GM23338 (cell line): ENCODE data around the gene TOGARAM1. TPM values are rescaled to one million over a fixed set of nuclear protein-coding genes. Genes with fewer than 3 reads are reported as not detected.

Experiments used
- ATAC-seq: fragments of 200-7000 bp; cut with Tn5 transposase; 3 replicates; pipeline ENCODE4 v1.9.1; 2020
- DNase-seq: peaks from one replicate; pipeline ENCODE4 v3.0.0-alpha.2; 2015; ENCODE audit warnings: low spot score
- H2AFZ ChIP-seq: fragments of 200-600 bp; sonication (generic); 2 replicates; pipeline ENCODE4 v1.8.0; 2016; ENCODE audit warnings: antibody characterized with exemption, mild to moderate bottlenecking, moderate library complexity
- H3F3A ChIP-seq: fragments of 200-600 bp; sonication (generic); replicated peaks from 2 replicates; pipeline ENCODE4 v1.8.0; 2017; ENCODE audit warnings: antibody characterized with exemption, mixed run types, low read depth
- H3K27ac ChIP-seq: fragments of 200-600 bp; sonication (generic); 2 replicates; pipeline ENCODE4 v1.6.1; 2016; ENCODE audit warnings: low read depth
- H3K27me3 ChIP-seq: fragments of 200-600 bp; sonication (generic); 2 replicates; pipeline ENCODE4 v1.8.0; 2016; ENCODE audit warnings: mild to moderate bottlenecking, mixed run types, moderate library complexity; ENCODE audit not compliant: insufficient read depth
- H3K36me3 ChIP-seq: fragments of 200-600 bp; sonication (generic); 2 replicates; pipeline ENCODE4 v1.8.0; 2016; ENCODE audit warnings: mild to moderate bottlenecking; ENCODE audit not compliant: insufficient read depth
- H3K4me1 ChIP-seq: fragments of 200-600 bp; sonication (generic); 2 replicates; pipeline ENCODE4 v1.8.0; 2016; ENCODE audit warnings: mild to moderate bottlenecking, moderate library complexity; ENCODE audit not compliant: insufficient read depth
- H3K4me2 ChIP-seq: fragments of 200-600 bp; sonication (generic); 2 replicates; pipeline ENCODE4 v1.7.1; 2017; ENCODE audit warnings: mixed run types
- H3K4me3 ChIP-seq: fragments of 200-600 bp; sonication (generic); 2 replicates; pipeline ENCODE4 v1.6.1; 2016; ENCODE audit warnings: mixed run types
- H3K79me2 ChIP-seq: fragments of 200-600 bp; sonication (generic); replicated peaks from 2 replicates; pipeline ENCODE4 v1.8.0; 2017; ENCODE audit warnings: mild to moderate bottlenecking; ENCODE audit not compliant: insufficient read depth
- H3K9me2 ChIP-seq: fragments of 200-600 bp; sonication (generic); 2 replicates; pipeline ENCODE4 v1.8.0; 2017; ENCODE audit not compliant: insufficient read depth
- H4K20me1 ChIP-seq: fragments of 200-600 bp; sonication (generic); replicated peaks from 2 replicates; pipeline ENCODE4 v1.8.0; 2017; ENCODE audit warnings: mild to moderate bottlenecking; ENCODE audit not compliant: insufficient read depth
- H3K27ac Mint-ChIP-seq: 2 replicates; pipeline ENCODE4 v1.8.0; 2020; ENCODE audit warnings: inconsistent platforms, mild to moderate bottlenecking, moderate library complexity, mixed read lengths
- H3K27me3 Mint-ChIP-seq: 3 replicates; pipeline ENCODE4 v1.8.0; 2022; ENCODE audit warnings: low read depth, mild to moderate bottlenecking, moderate library complexity, mixed read lengths, inconsistent platforms; ENCODE audit not compliant: insufficient read depth, poor library complexity
- H3K36me3 Mint-ChIP-seq: 3 replicates; pipeline ENCODE4 v1.8.0; 2021; ENCODE audit warnings: low read depth, mild to moderate bottlenecking, inconsistent platforms, moderate library complexity, mixed read lengths
- H3K4me1 Mint-ChIP-seq: 3 replicates; pipeline ENCODE4 v1.8.0; 2020; ENCODE audit warnings: mild to moderate bottlenecking, inconsistent platforms, mixed read lengths
- H3K4me3 Mint-ChIP-seq: 3 replicates; pipeline ENCODE4 v1.8.0; 2021; ENCODE audit warnings: moderate library complexity, mild to moderate bottlenecking, inconsistent platforms, mixed read lengths
- H3K9me3 Mint-ChIP-seq: 3 replicates; pipeline ENCODE4 v1.8.0; 2020; ENCODE audit warnings: moderate library complexity, mild to moderate bottlenecking, inconsistent platforms, mixed read lengths
- CREB1 ChIP-seq: fragments of 250-450 bp; sonication (Bioruptor Pico); IDR thresholded peaks from 2 replicates; pipeline ENCODE4 v1.5.0; 2020; ENCODE audit warnings: low read depth, mild to moderate bottlenecking, moderate library complexity
- CTCF ChIP-seq, 2 experiments: fragments of 200-600 bp in 1 of 2; sonication (generic) in 1 of 2; conservative IDR thresholded peaks; 2 replicates each; pipeline versions ENCODE4 v1.5.1 to v1.6.1; 2016 to 2017; ENCODE audit warnings: antibody characterized with exemption in 2 of 2, low read depth in 2 of 2, mild to moderate bottlenecking in 2 of 2, moderate library complexity in 1 of 2
- ETS1 ChIP-seq: IDR thresholded peaks from 2 replicates; pipeline ENCODE4 v1.6.1; 2016; ENCODE audit warnings: antibody characterized with exemption
- EZH2 ChIP-seq: fragments of 200-600 bp; sonication (generic); IDR thresholded peaks from one replicate; pipeline ENCODE4 v1.8.0; 2017; ENCODE audit warnings: antibody characterized with exemption, mild to moderate bottlenecking, low read depth; ENCODE audit not compliant: unreplicated experiment
- EZH2phosphoT487 ChIP-seq: fragments of 200-600 bp; sonication (generic); IDR thresholded peaks from one replicate; pipeline ENCODE4 v1.8.1; 2018; ENCODE audit warnings: antibody characterized with exemption; ENCODE audit not compliant: unreplicated experiment
- JUNB ChIP-seq: IDR thresholded peaks from one replicate; pipeline ENCODE4 v1.6.1; 2016; ENCODE audit warnings: antibody characterized with exemption; ENCODE audit not compliant: unreplicated experiment
- NANOG ChIP-seq: IDR thresholded peaks from 2 replicates; pipeline ENCODE4 v1.6.1; 2016; ENCODE audit warnings: antibody characterized with exemption, borderline replicate concordance
- POLR2AphosphoS5 ChIP-seq: IDR thresholded peaks from 2 replicates; pipeline ENCODE4 v1.6.1; 2016; ENCODE audit warnings: antibody characterized with exemption, low read depth
- REST ChIP-seq: IDR thresholded peaks from one replicate; pipeline ENCODE4 v1.6.1; 2018; ENCODE audit warnings: antibody characterized with exemption; ENCODE audit not compliant: unreplicated experiment
- STAT1 ChIP-seq: IDR thresholded peaks from one replicate; pipeline ENCODE4 v1.6.1; 2016; ENCODE audit warnings: antibody characterized with exemption; ENCODE audit not compliant: unreplicated experiment
- ZNF114 ChIP-seq: fragments of 250-450 bp; sonication (Bioruptor Pico); IDR thresholded peaks from 2 replicates; pipeline ENCODE4 v1.5.0; 2020; ENCODE audit warnings: mild to moderate bottlenecking, moderate library complexity
- ZNF331 ChIP-seq: fragments of 250-450 bp; sonication (Bioruptor Pico); IDR thresholded peaks from 2 replicates; pipeline ENCODE4 v1.5.0; 2020; ENCODE audit warnings: low read depth, mild to moderate bottlenecking, moderate library complexity
- ZNF462 ChIP-seq: fragments of 250-450 bp; sonication (Bioruptor Pico); IDR thresholded peaks from 2 replicates; pipeline ENCODE4 v1.5.0; 2020; ENCODE audit warnings: mild to moderate bottlenecking, moderate library complexity
- polyA plus RNA-seq: library from polyadenylated mRNA; unstranded; fragments of >200 nt; fragmentation: Nextera tagmentation; extraction: Ambion mirVana; gene quantifications from 2 replicates; pipeline ENCODE4 v1.2.1, GENCODE V29; 2016
- total RNA-seq: library from RNA; depleted of rRNA; stranded (reverse); fragments of >200 nt; shearing (Covaris generic); gene quantifications from 2 replicates; pipeline ENCODE4 v1.2.3, GENCODE V29; 2014

Gene TOGARAM1
- total and polyA plus RNA-seq, 2 experiments from 2014 or later: 9.6 to 9.8 TPM

GRCh38 chr14:45038256-45038655 lies 76.3 kb downstream of the TOGARAM1 start (continued):
- TF ChIP-seq JUNB (no peak), EZH2 (no peak), CREB1 (no peak), REST (no peak), CTCF (conservative IDR thresholded peaks at IDR 0.05; ENCODE audit: low read depth in 2 of 2) (no peak), POLR2AphosphoS5 (no peak), EZH2phosphoT487 (no peak), ZNF331 (no peak), STAT1 (no peak)

GRCh38 chr14:45038865-45039264 lies 76.9 kb downstream of the TOGARAM1 start:
- H3K36me3 Mint-ChIP-seq: peaks cover 50% of the 10 kb centered on the region
- H3K27me3 Mint-ChIP-seq: peaks cover 6% of the 10 kb centered on the region
- DNase-seq: peak; percentile 27
- H3F3A ChIP-seq: no peaks in the 10 kb centered on the region
- peaks cover 28% of the 10 kb centered on the region for H3K9me3 Mint-ChIP-seq
- H3K36me3 ChIP-seq: peaks cover 8% of the 10 kb centered on the region; the same call in 1 of the 2 replicates
- H3K4me1 Mint-ChIP-seq: no peaks in the 10 kb centered on the region
- no peak overlapping the region for H3K27ac Mint-ChIP-seq
- H3K4me3 Mint-ChIP-seq: no peak overlapping the region
- TF ChIP-seq ZNF462 (CRISPR knock-in tag): no peak
- TF ChIP-seq ETS1: no peak
- no peak for TF ChIP-seq ZNF114
- no peak for TF ChIP-seq EZH2
- no peak for TF ChIP-seq ZNF331
- no peak for TF ChIP-seq NANOG
- no peak for TF ChIP-seq JUNB
- H3K9me2 ChIP-seq: no peaks in the 10 kb centered on the region
- H3K79me2 ChIP-seq: no peaks in the 10 kb centered on the region
- no peak overlapping the region for H2AFZ ChIP-seq
- H3K4me2 ChIP-seq: no peak overlapping the region
- no peak overlapping the region for H3K4me3 ChIP-seq
- H3K27me3 ChIP-seq: no peaks in the 10 kb centered on the region
- H3K27ac ChIP-seq: no peak overlapping the region
- no peaks in the 10 kb centered on the region for H4K20me1 ChIP-seq
- ATAC-seq: no peak
- no peaks in the 10 kb centered on the region for H3K4me1 ChIP-seq
